Trophoblast cell (in vitro differentiated cells and primary cell): ENCODE measurements around the gene RAB23.

Experiments
- DNase-seq, 2 donors: peaks; one replicate each; pipeline ENCODE4 v3.0.0-alpha.2; 2016
- H2AFZ ChIP-seq: 2 replicates; pipeline ENCODE4 v1.6.1; 2013; ENCODE audit warnings: low read length, moderate library complexity, mild to moderate bottlenecking; ENCODE audit not compliant: insufficient read depth, poor library complexity
- H2AK5ac ChIP-seq: 2 replicates; pipeline ENCODE4 v1.6.1; 2013; ENCODE audit warnings: mild to moderate bottlenecking, low read length
- H2BK120ac ChIP-seq: 2 replicates; pipeline ENCODE4 v1.6.1; 2013; ENCODE audit warnings: low read length, mild to moderate bottlenecking, moderate library complexity; ENCODE audit not compliant: insufficient read depth, poor library complexity
- H2BK12ac ChIP-seq: 2 replicates; pipeline ENCODE4 v1.6.1; 2013; ENCODE audit warnings: mild to moderate bottlenecking, low read length, moderate library complexity
- H2BK5ac ChIP-seq: 2 replicates; pipeline ENCODE4 v1.6.1; 2013; ENCODE audit warnings: low read length, low read depth, moderate library complexity, mild to moderate bottlenecking; ENCODE audit not compliant: poor library complexity
- H3K14ac ChIP-seq: 2 replicates; pipeline ENCODE4 v1.6.1; 2013; ENCODE audit warnings: mild to moderate bottlenecking, low read length
- H3K18ac ChIP-seq: 2 replicates; pipeline ENCODE4 v1.6.1; 2013; ENCODE audit warnings: mild to moderate bottlenecking, low read length
- H3K23ac ChIP-seq: 2 replicates; pipeline ENCODE4 v1.6.1; 2013; ENCODE audit warnings: low read length
- H3K27ac ChIP-seq: 2 replicates; pipeline ENCODE4 v1.5.1; 2013; ENCODE audit warnings: low read depth, mild to moderate bottlenecking, inconsistent platforms, low read length, moderate library complexity
- H3K27me3 ChIP-seq: 2 replicates; pipeline ENCODE4 v1.6.1; 2013; ENCODE audit warnings: inconsistent platforms, mild to moderate bottlenecking, low read length, moderate library complexity; ENCODE audit not compliant: insufficient read depth
- H3K36me3 ChIP-seq, 2 experiments: 1 replicate in 1 of 2; 2 replicates in 1 of 2; pipeline ENCODE4 v1.6.1; 2013; ENCODE audit warnings: low read length in 2 of 2, mild to moderate bottlenecking in 2 of 2, moderate library complexity in 1 of 2; ENCODE audit not compliant: insufficient read depth in 2 of 2, control insufficient read depth in 1 of 2
- H3K4ac ChIP-seq: 2 replicates; pipeline ENCODE4 v1.6.1; 2013; ENCODE audit warnings: low read depth, mild to moderate bottlenecking, low read length, moderate library complexity
- H3K4me1 ChIP-seq, 2 experiments: 1 replicate in 1 of 2; 2 replicates in 1 of 2; pipeline ENCODE4 v1.6.1; 2013; ENCODE audit warnings: low read length in 2 of 2, mild to moderate bottlenecking in 2 of 2, moderate library complexity in 1 of 2; ENCODE audit not compliant: insufficient read depth in 2 of 2, control insufficient read depth in 1 of 2
- H3K4me2 ChIP-seq: 2 replicates; pipeline ENCODE4 v1.6.1; 2013; ENCODE audit warnings: inconsistent platforms, mild to moderate bottlenecking, low read length, moderate library complexity
- H3K4me3 ChIP-seq: 2 replicates; pipeline ENCODE4 v1.5.1; 2013; ENCODE audit warnings: mild to moderate bottlenecking, low read depth, low read length, inconsistent platforms
- H3K79me1 ChIP-seq: one replicate; pipeline ENCODE4 v1.6.1; 2013; ENCODE audit warnings: low read length
- H3K79me2 ChIP-seq: 2 replicates; pipeline ENCODE4 v1.6.1; 2013; ENCODE audit warnings: low read length, mild to moderate bottlenecking; ENCODE audit not compliant: control insufficient read depth, insufficient read depth, poor library complexity
- H3K9ac ChIP-seq: 2 replicates; pipeline ENCODE4 v1.6.1; 2013; ENCODE audit warnings: mild to moderate bottlenecking, low read length
- H3K9me3 ChIP-seq: 2 replicates; pipeline ENCODE4 v1.6.1; 2013; ENCODE audit warnings: low read depth, mild to moderate bottlenecking, control low read depth, inconsistent platforms, low read length; ENCODE audit not compliant: insufficient read depth
- H4K12ac ChIP-seq: 2 replicates; pipeline ENCODE4 v1.6.1; 2013; ENCODE audit warnings: low read depth, mild to moderate bottlenecking, low read length, moderate library complexity
- H4K8ac ChIP-seq: 2 replicates; pipeline ENCODE4 v1.6.1; 2013; ENCODE audit warnings: low read depth, mild to moderate bottlenecking, low read length, moderate library complexity
- H4K91ac ChIP-seq: one replicate; pipeline ENCODE4 v1.6.1; 2013; ENCODE audit warnings: low read depth, mild to moderate bottlenecking, low read length, moderate library complexity
- WGBS: extraction: QIAGEN DNeasy Blood & Tissue Kit; methylation state at CpG from one replicate; pipeline ENCODE4 v1.1.7; 2013; ENCODE audit warnings: missing lambda C conversion rate; ENCODE audit not compliant: insufficient read length, insufficient coverage; ENCODE audit errors: extremely low coverage; 5-methylcytosine and 5-hydroxymethylcytosine counted together

Gene RAB23

GRCh38 chr6:57222743-57223077 lies 603 bp upstream of the RAB23 start:
- H3K14ac ChIP-seq, result no peak overlapping the region
- H3K79me2 ChIP-seq, result peaks cover 4% of the 10 kb centered on the region
- H2AFZ ChIP-seq, result no peak overlapping the region
- H3K4me2 ChIP-seq, result peak overlapping the region; percentile 85
- H2BK5ac ChIP-seq, result no peak overlapping the region
- no peaks in the 10 kb centered on the region for H3K36me3 ChIP-seq
- no peak overlapping the region for H2BK120ac ChIP-seq
- peaks cover 0 to 6% of the 10 kb centered on the region in 2 experiments for H3K4me1 ChIP-seq
- no peak overlapping the region for H4K8ac ChIP-seq
- H2BK12ac ChIP-seq, result no peak overlapping the region
- no peaks in the 10 kb centered on the region for H3K27me3 ChIP-seq
- DNase-seq, result peak; percentile 1 to 63
- H3K23ac ChIP-seq, result no peak overlapping the region
- H3K27ac ChIP-seq, result peak overlapping the region; percentile 94
- no peak overlapping the region for H3K9ac ChIP-seq
- H3K79me1 ChIP-seq, result peaks cover 14% of the 10 kb centered on the region
- no peaks in the 10 kb centered on the region for H3K9me3 ChIP-seq
- H4K12ac ChIP-seq, result no peak overlapping the region
- no peak overlapping the region for H3K4ac ChIP-seq
- H3K4me3 ChIP-seq, result no peak overlapping the region
- no CpG with 5 or more reads among the region's 5 CpGs for WGBS
- H2AK5ac ChIP-seq, result no peak overlapping the region
- H4K91ac ChIP-seq, result no peak overlapping the region
- no peak overlapping the region for H3K18ac ChIP-seq

DNA sequence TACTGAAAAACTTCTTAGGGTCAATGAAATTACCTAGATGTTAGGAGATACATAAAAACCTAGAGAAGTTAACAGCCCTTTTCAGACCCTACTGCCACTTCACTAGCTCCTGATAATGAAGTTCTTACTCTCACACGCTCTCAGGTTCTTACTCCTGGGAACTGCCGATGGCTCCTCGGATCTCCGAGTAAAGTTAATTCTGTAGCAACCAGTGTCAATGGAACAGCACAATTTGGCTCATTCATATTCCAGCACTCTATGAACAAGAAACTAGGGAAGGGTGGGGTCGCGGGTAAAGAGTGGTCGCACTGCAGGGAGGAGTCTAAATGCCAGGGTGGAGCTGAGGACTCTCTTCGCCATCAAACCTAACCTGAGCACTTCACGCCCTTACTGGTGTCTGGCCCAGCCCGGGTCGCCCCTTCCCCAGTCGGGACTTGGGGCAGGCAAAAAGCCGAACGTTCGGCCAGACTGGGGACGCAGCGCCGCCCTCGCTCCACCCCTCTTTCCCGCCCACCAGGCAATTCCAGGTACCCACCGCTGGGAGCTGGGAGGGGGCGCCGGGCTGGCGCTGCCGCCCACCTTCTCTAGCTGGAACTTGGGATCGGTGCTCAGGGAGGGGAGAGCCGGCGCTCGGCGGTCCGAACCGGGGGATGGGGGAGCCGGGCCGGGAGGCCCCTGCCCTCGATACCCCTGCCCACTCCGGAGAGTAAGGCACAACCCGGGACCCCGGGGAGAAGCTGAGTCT lies 744 bp downstream of the RAB23 start:
- H2AK5ac ChIP-seq, result peak overlapping the region; percentile 37
- peaks cover 5% of the 10 kb centered on the region for H3K79me2 ChIP-seq
- DNase-seq, result peak; percentile 35 to 61
- peak overlapping the region; percentile 81 for H2AFZ ChIP-seq
- H3K23ac ChIP-seq, result no peak overlapping the region
- H4K12ac ChIP-seq, result peak overlapping the region; percentile 88
- H3K79me1 ChIP-seq, result peaks cover 14% of the 10 kb centered on the region
- no peaks in the 10 kb centered on the region for H3K27me3 ChIP-seq
- peak overlapping the region; percentile 85 for H3K4me2 ChIP-seq
- peak overlapping the region; percentile 81 for H3K18ac ChIP-seq
- peak overlapping the region; percentile 92 for H3K9ac ChIP-seq
- H3K27ac ChIP-seq, result peak overlapping the region; percentile 94
- peak overlapping the region; percentile 87 for H2BK5ac ChIP-seq
- H3K4ac ChIP-seq, result peak overlapping the region; percentile 70
- WGBS, result no CpG with 5 or more reads among the region's 38 CpGs
- peak overlapping the region; percentile 93 for H4K91ac ChIP-seq
- peak overlapping the region; percentile 89 for H3K14ac ChIP-seq
- no peaks in the 10 kb centered on the region for H3K9me3 ChIP-seq
- H3K36me3 ChIP-seq, result peaks cover 0 to 2% of the 10 kb centered on the region in 2 experiments
- H4K8ac ChIP-seq, result peak overlapping the region; percentile 85
- peak overlapping the region; percentile 91 for H3K4me3 ChIP-seq
- peaks cover 0 to 6% of the 10 kb centered on the region in 2 experiments for H3K4me1 ChIP-seq
- peak overlapping the region; percentile 88 for H2BK120ac ChIP-seq
- H2BK12ac ChIP-seq, result no peak overlapping the region

DNA sequence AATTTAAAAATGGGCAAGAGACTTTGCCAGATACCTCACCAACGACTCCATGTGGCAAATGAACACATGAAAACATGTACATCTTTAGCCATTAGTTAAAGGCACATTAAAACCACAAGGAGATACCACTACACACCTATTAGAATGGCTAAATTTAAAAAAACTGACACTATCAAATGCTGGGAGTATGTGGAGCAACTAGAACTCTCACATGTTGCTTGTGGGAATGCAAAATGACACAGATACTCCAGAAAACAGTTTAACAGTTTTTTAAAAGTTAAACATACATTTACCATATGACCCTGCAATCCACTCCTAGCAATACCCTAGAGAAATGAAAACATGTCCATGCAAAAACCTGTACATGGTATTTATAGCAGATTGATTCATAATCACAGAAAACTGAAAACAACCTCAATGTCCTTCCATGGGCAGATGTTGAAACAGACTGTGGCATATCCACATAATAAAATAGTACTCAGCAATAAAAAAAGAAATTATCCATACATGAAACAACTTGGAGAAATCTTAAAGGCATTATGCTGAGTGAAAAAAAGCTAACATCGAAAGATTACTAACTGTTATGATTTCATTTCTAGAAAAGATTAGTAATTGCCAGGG lies 1.9 kb downstream of the RAB23 start:
- Histone ChIP-seq H2AFZ (no peak overlapping the region), H2BK120ac (no peak overlapping the region), H3K9me3 (no peaks in the 10 kb centered on the region), H3K27ac (no peak overlapping the region), H3K4me2 (no peak overlapping the region), H2BK12ac (no peak overlapping the region), H2AK5ac (no peak overlapping the region), H3K4me3 (no peak overlapping the region), H3K9ac (no peak overlapping the region), H3K27me3 (no peaks in the 10 kb centered on the region), H3K4me1 (peaks cover 0 to 5% of the 10 kb centered on the region in 2 experiments), H2BK5ac (no peak overlapping the region), H3K36me3 (peaks cover 0 to 2% of the 10 kb centered on the region in 2 experiments), H3K23ac (no peak overlapping the region), H4K91ac (no peak overlapping the region), H3K79me2 (peaks cover 5% of the 10 kb centered on the region), H4K8ac (no peak overlapping the region), H4K12ac (no peak overlapping the region), H3K18ac (no peak overlapping the region), H3K79me1 (peaks cover 14% of the 10 kb centered on the region), H3K4ac (no peak overlapping the region), H3K14ac (no peak overlapping the region)
- WGBS, result no CpG with 5 or more reads among the region's 2 CpGs
- DNase-seq, result no peak

GRCh38 chr6:57217270-57217669 lies 4.8 kb downstream of the RAB23 start:
- no peaks in the 10 kb centered on the region for H3K27me3 ChIP-seq
- no peak for DNase-seq
- H2BK120ac ChIP-seq, result no peak overlapping the region
- no peak overlapping the region for H3K14ac ChIP-seq
- no peak overlapping the region for H2BK12ac ChIP-seq
- peaks cover 9% of the 10 kb centered on the region for H3K79me1 ChIP-seq
- peaks cover 0 to 5% of the 10 kb centered on the region in 2 experiments for H3K4me1 ChIP-seq
- no CpG with 5 or more reads among the region's 11 CpGs for WGBS
- no peak overlapping the region for H2AK5ac ChIP-seq
- H4K12ac ChIP-seq, result peak overlapping the region; percentile 60
- H3K4me3 ChIP-seq, result no peak overlapping the region
- no peak overlapping the region for H4K8ac ChIP-seq
- H3K36me3 ChIP-seq, result peaks cover 0 to 2% of the 10 kb centered on the region in 2 experiments
- H2AFZ ChIP-seq, result no peak overlapping the region
- no peak overlapping the region for H3K23ac ChIP-seq
- no peak overlapping the region for H3K4me2 ChIP-seq
- H3K4ac ChIP-seq, result peak overlapping the region; percentile 84
- H3K79me2 ChIP-seq, result peaks cover 7% of the 10 kb centered on the region
- no peak overlapping the region for H3K27ac ChIP-seq
- H3K9me3 ChIP-seq, result no peaks in the 10 kb centered on the region
- H3K18ac ChIP-seq, result no peak overlapping the region
- H4K91ac ChIP-seq, result no peak overlapping the region
- H3K9ac ChIP-seq, result no peak overlapping the region
- no peak overlapping the region for H2BK5ac ChIP-seq
